RWPE2 (cell line): ENCODE results near the gene LIPJ.
A peak's percentile ranks its signal among the peaks of the same experiment; 100 is the strongest.

Source experiments
- ATAC-seq: fragments of 200-7000 bp; cut with Tn5 transposase; 3 replicates; pipeline ENCODE4 v1.9.1; 2021; ENCODE audit warnings: low read depth
- DNase-seq: peaks from one replicate; pipeline ENCODE4 v3.0.0-alpha.2; 2020; ENCODE audit warnings: low spot score
- H3K27ac ChIP-seq: fragments of 450-650 bp; 2 replicates; pipeline ENCODE4 v1.5.1; 2017; ENCODE audit warnings: mild to moderate bottlenecking; ENCODE audit not compliant: poor library complexity, severe bottlenecking
- H3K27me3 ChIP-seq: fragments of 250-450 bp; sonication (Bioruptor Pico); 2 replicates; pipeline ENCODE4 v1.5.1; 2021; ENCODE audit warnings: mild to moderate bottlenecking, moderate library complexity; ENCODE audit not compliant: insufficient read depth, poor library complexity, severe bottlenecking
- H3K36me3 ChIP-seq: fragments of 250-450 bp; sonication (Bioruptor Pico); 2 replicates; pipeline ENCODE4 v1.5.1; 2020; ENCODE audit warnings: low read depth, mild to moderate bottlenecking, moderate library complexity
- H3K4me1 ChIP-seq: fragments of 250-450 bp; sonication (Bioruptor Pico); 2 replicates; pipeline ENCODE4 v1.5.1; 2021; ENCODE audit warnings: mild to moderate bottlenecking, moderate library complexity; ENCODE audit not compliant: insufficient read depth, poor library complexity, severe bottlenecking
- H3K4me3 ChIP-seq: fragments of 250-450 bp; sonication (Bioruptor Pico); 2 replicates; pipeline ENCODE4 v1.5.1; 2021; ENCODE audit warnings: mild to moderate bottlenecking, moderate library complexity; ENCODE audit not compliant: severe bottlenecking
- H3K9me3 ChIP-seq: fragments of 250-450 bp; sonication (Bioruptor Pico); 2 replicates; pipeline ENCODE4 v1.5.1; 2021; ENCODE audit warnings: mild to moderate bottlenecking, moderate library complexity; ENCODE audit not compliant: severe bottlenecking
- TF ChIP-seq, protein P1 (sequence below): fragments of 450-650 bp; IDR thresholded peaks from one replicate; pipeline ENCODE4 v1.5.1; 2017; ENCODE audit warnings: mild to moderate bottlenecking, moderate library complexity; ENCODE audit not compliant: poor library complexity, severe bottlenecking

The LIPJ gene

DNA sequence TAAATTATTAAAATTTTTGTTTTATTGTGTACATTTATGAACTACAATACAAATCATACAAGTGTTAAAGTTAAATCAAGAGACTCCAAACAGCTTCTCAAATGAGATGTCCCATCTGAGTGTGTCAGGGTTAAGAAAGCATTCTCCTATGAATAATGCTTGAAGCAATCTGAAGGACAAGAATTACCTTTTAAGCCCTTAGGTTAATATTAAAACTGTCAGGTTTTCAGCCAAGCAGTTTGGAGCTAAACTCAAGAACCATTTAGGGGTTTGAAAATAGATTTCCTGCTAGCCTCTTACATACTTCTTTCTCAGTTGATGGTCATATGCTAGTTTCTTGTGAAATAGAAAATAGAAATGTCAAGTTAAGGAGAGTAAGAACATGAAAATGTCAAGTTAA lies 38.3 kb downstream of the LIPJ start:
- Histone ChIP-seq H3K4me3 (no peak overlapping the region), H3K27ac (no peak overlapping the region), H3K9me3 (no peaks in the 10 kb centered on the region), H3K27me3 (no peaks in the 10 kb centered on the region), H3K36me3 (no peaks in the 10 kb centered on the region), H3K4me1 (no peaks in the 10 kb centered on the region)
- no peak for ATAC-seq
- DNase-seq = no peak
- TF ChIP-seq, protein P1, sequence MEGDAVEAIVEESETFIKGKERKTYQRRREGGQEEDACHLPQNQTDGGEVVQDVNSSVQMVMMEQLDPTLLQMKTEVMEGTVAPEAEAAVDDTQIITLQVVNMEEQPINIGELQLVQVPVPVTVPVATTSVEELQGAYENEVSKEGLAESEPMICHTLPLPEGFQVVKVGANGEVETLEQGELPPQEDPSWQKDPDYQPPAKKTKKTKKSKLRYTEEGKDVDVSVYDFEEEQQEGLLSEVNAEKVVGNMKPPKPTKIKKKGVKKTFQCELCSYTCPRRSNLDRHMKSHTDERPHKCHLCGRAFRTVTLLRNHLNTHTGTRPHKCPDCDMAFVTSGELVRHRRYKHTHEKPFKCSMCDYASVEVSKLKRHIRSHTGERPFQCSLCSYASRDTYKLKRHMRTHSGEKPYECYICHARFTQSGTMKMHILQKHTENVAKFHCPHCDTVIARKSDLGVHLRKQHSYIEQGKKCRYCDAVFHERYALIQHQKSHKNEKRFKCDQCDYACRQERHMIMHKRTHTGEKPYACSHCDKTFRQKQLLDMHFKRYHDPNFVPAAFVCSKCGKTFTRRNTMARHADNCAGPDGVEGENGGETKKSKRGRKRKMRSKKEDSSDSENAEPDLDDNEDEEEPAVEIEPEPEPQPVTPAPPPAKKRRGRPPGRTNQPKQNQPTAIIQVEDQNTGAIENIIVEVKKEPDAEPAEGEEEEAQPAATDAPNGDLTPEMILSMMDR = no peak

DNA sequence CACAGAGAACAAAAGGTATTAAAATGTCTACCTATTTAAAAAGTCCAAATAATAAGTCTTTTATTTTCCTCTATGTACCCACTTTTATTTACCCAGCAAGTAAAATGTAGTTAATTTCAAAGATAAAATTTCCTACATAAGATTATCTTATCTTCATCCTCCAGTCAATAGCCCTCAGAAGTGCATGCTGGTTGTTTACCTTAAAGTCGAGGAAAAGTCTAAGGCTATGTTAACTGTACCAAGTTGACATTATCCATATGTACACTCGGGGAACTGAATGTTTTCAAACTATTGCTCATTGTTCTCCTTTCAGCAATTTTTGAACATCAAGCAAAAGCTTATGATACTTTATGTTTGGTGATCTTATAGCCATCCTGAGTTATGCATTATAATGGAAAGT lies 53.6 kb downstream of the LIPJ start:
- Histone ChIP-seq H3K4me3 (no peak overlapping the region), H3K27me3 (no peaks in the 10 kb centered on the region), H3K36me3 (no peaks in the 10 kb centered on the region), H3K27ac (no peak overlapping the region), H3K4me1 (peaks cover 25% of the 10 kb centered on the region), H3K9me3 (no peaks in the 10 kb centered on the region)
- no peak for DNase-seq
- no peak for ATAC-seq
- TF ChIP-seq, protein P1 = no peak

DNA sequence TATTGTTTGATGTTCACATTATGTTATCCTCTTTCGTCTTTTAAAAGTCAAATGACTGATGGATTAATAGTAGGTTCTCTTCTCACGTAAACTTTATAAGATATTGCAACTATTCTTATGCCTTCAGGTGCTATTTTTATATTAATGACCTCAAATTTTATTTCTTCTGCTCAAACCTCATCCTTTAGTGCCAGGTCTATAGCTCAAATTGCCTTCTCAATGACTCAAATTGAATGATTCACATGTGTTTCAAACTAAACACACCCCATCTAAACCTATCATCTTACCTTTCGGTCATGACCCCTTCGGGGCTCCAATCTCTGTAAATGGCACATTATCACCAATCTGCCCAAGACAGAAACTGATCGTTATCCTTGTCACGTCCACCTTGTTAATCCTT lies 55.6 kb downstream of the LIPJ start:
- DNase-seq (no peak), ATAC-seq (peak; percentile 70)
- Histone ChIP-seq H3K36me3 (no peaks in the 10 kb centered on the region), H3K4me3 (no peak overlapping the region), H3K27ac (peak overlapping the region; percentile 56), H3K9me3 (no peaks in the 10 kb centered on the region), H3K4me1 (peaks cover 25% of the 10 kb centered on the region), H3K27me3 (no peaks in the 10 kb centered on the region)
- TF ChIP-seq, protein P1 = no peak

DNA sequence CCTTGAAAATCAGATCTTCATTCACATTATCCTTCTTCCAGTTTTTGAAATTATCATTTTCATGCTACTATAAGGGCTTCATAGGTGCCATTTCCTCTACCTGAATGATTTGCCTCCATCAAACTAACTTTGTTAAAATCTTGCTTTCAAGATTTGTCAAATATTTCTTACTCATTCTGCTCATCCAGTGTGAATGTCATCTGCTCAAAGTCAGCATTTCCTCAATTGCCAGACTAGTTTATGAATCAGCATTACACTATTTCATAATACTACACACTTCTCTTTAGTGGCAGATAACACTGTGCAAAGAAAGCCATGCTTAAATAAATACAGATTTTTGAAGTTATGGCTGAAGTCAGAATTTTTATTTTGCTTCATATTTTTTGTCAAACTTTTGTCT lies 56.4 kb downstream of the LIPJ start:
- peaks cover 25% of the 10 kb centered on the region for H3K4me1 ChIP-seq
- H3K9me3 ChIP-seq = no peaks in the 10 kb centered on the region
- TF ChIP-seq, protein P1 = no peak
- H3K36me3 ChIP-seq = no peaks in the 10 kb centered on the region
- H3K27ac ChIP-seq = peak overlapping the region; percentile 56
- peak; percentile 80 for ATAC-seq
- H3K4me3 ChIP-seq = no peak overlapping the region
- no peaks in the 10 kb centered on the region for H3K27me3 ChIP-seq
- no peak for DNase-seq

DNA sequence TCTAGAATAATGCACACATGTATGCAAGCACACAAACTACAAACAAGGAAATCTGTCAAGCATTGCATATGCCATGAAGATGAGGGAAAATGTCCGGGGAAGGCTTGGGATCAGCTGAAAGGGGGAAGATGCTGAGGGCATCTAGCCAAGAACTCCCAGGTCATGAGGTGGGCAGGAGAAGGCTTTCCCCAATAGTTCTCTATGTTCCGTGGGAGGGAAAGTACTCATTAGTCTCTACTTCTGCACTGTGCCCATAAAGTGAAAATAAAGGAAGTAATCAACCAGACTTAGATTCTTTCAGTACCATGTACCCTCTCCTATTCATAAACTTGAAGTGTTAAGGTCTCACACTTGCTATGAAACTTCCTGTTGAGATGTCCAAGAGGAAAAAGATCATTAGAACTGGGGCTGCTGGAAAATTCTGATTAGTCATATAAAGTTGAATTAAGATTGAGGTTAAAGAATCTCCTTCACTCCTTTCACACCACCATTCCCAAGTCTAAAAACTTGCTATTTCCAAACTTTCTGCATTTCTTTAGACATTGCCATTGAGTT lies 60.6 kb downstream of the LIPJ start:
- H3K36me3 ChIP-seq = no peaks in the 10 kb centered on the region
- ATAC-seq (no peak), DNase-seq (no peak)
- no peak overlapping the region for H3K27ac ChIP-seq
- H3K27me3 ChIP-seq = no peaks in the 10 kb centered on the region
- no peaks in the 10 kb centered on the region for H3K9me3 ChIP-seq
- H3K4me3 ChIP-seq = no peak overlapping the region
- peaks cover 37% of the 10 kb centered on the region for H3K4me1 ChIP-seq
- TF ChIP-seq, protein P1 = no peak
